Hepatocyte (in vitro differentiated cells): ENCODE data around the gene WNT7B.

Experiments
- CTCF ChIP-seq: fragments of 200-600 bp; sonication (generic); IDR thresholded peaks from 2 replicates; pipeline ENCODE4 v1.5.1; 2016; ENCODE audit warnings: antibody characterized with exemption, mild to moderate bottlenecking; ENCODE audit not compliant: poor library complexity
- EZH2 ChIP-seq: fragments of 200-600 bp; sonication (generic); IDR thresholded peaks from 2 replicates; pipeline ENCODE4 v1.6.1; 2016; ENCODE audit warnings: antibody characterized with exemption, mild to moderate bottlenecking, borderline replicate concordance

GRCh38 chr22:45876136-45877035 lies 100.6 kb downstream of the WNT7B start:
- TF ChIP-seq CTCF (no peak), EZH2 (no peak)
